Omental fat pad (tissue), 4 donors: ENCODE results near the gene ZNF24. TPM values are rescaled to one million over a fixed set of nuclear protein-coding genes. Genes with fewer than 3 reads are reported as not detected.

Experiments
- ATAC-seq: fragments of 150-250 bp; one replicate; pipeline ENCODE4 v1.9.1; 2016; ENCODE audit warnings: mild to moderate bottlenecking, moderate library complexity; ENCODE audit not compliant: low FRiP score
- DNase-seq: peaks from one replicate; pipeline ENCODE4 v3.0.0-alpha.2; 2019; ENCODE audit warnings: low spot score
- CTCF ChIP-seq, 3 donors: fragments of 450-650 bp; IDR thresholded peaks; one replicate each; pipeline ENCODE4 v1.5.1; 2016 to 2017; ENCODE audit warnings: antibody characterized with exemption in 3 of 3, mild to moderate bottlenecking in 3 of 3, moderate library complexity in 2 of 3
- total RNA-seq, 4 donors: library from RNA; depleted of rRNA; stranded (reverse); fragments of >200 nt; gene quantifications; one replicate each; pipeline ENCODE4 v1.1.0, GENCODE V29; 2016

The ZNF24 gene
- total RNA-seq, 4 donors from 2014 or later: 24.8 to 41.9 (median 30.8) TPM

GRCh38 chr18:35376393-35376741 is 32.1 kb upstream of the ZNF24 start:
- TF ChIP-seq CTCF (IDR thresholded peaks at IDR 0.05): no peak
- no peak for DNase-seq
- no peak for ATAC-seq

GRCh38 chr18:35374708-35375107 is 30.5 kb upstream of the ZNF24 start:
- no peak for ATAC-seq
- TF ChIP-seq CTCF (IDR thresholded peaks at IDR 0.05): no peak
- no peak for DNase-seq

- DNase-seq (no peak), ATAC-seq (no peak)
- no peak for TF ChIP-seq CTCF (IDR thresholded peaks at IDR 0.05)
These were observed 27.4 kb upstream of the ZNF24 start for GRCh38 chr18:35371412-35372195.

- no peak for TF ChIP-seq CTCF (IDR thresholded peaks at IDR 0.05)
- DNase-seq (no peak), ATAC-seq (no peak)
These were observed 24.9 kb upstream of the ZNF24 start for GRCh38 chr18:35369126-35369525.

GRCh38 chr18:35368595-35368994 is 24.4 kb upstream of the ZNF24 start:
- no peak for TF ChIP-seq CTCF (IDR thresholded peaks at IDR 0.05)
- DNase-seq (no peak), ATAC-seq (no peak)

GRCh38 chr18:35362531-35362930 is 18.3 kb upstream of the ZNF24 start:
- ATAC-seq (no peak), DNase-seq (no peak)
- no peak for TF ChIP-seq CTCF (IDR thresholded peaks at IDR 0.05)

- no peak for DNase-seq
- no peak for ATAC-seq
These were observed 17.5 kb upstream of the ZNF24 start for GRCh38 chr18:35361570-35362321.

More at GRCh38 chr18:35361570-35362321, 17.5 kb upstream of the ZNF24 start:
- no peak for TF ChIP-seq CTCF (IDR thresholded peaks at IDR 0.05)
